PC-9 (cell line): ENCODE results near the gene AASDHPPT. TPM values are rescaled to one million over a fixed set of nuclear protein-coding genes. Genes with fewer than 3 reads are reported as not detected.

Source experiments
- BruUV-seq: library from RNA; stranded (reverse); fragments of 400-500 nt; replicated peaks from 2 replicates; lab custom pipeline; 2021; lab: Mats Ljungman, UMichigan
- CTCF ChIA-PET: fragments of 300-600 bp; sonication (Branson Sonifier 250); formaldehyde crosslinking; loops from one replicate; lab custom pipeline; 2022; ENCODE audit warnings: antibody characterized with exemption; lab: Charles Lee
- POLR2A ChIA-PET: fragments of 300-600 bp; sonication (Branson Sonifier 250); formaldehyde crosslinking; loops from one replicate; lab custom pipeline; 2022; ENCODE audit warnings: antibody characterized with exemption; ENCODE audit not compliant: unreplicated experiment; lab: Charles Lee
- DNase-seq, 2 experiments: peaks; one replicate each; pipeline versions ENCODE4 v3.0.0 to v3.0.0-alpha.2; 2015 to 2022; ENCODE audit warnings: mixed read lengths in 1 of 2
- H2AFZ ChIP-seq: fragments of 200-600 bp; sonication (generic); 2 replicates; pipeline ENCODE4 v1.8.1; 2017; ENCODE audit warnings: antibody characterized with exemption
- H3F3A ChIP-seq: fragments of 200-600 bp; sonication (generic); 2 replicates; pipeline ENCODE4 v1.8.1; 2017; ENCODE audit warnings: antibody characterized with exemption, mild to moderate bottlenecking, low read depth; ENCODE audit not compliant: insufficient read depth
- H3K27ac ChIP-seq: fragments of 200-600 bp; sonication (generic); 2 replicates; pipeline ENCODE4 v1.6.1; 2016; ENCODE audit warnings: mixed run types
- H3K27me3 ChIP-seq: fragments of 200-600 bp; sonication (generic); 2 replicates; pipeline ENCODE4 v1.6.1; 2016; ENCODE audit warnings: low read depth, mixed run types; ENCODE audit not compliant: insufficient read depth
- H3K36me3 ChIP-seq: fragments of 200-600 bp; sonication (generic); 2 replicates; pipeline ENCODE4 v1.6.1; 2016; ENCODE audit warnings: low read depth, mixed run types
- H3K4me1 ChIP-seq: fragments of 200-600 bp; sonication (generic); replicated peaks from 2 replicates; pipeline ENCODE4 v1.6.1; 2016; ENCODE audit warnings: mixed run types; ENCODE audit not compliant: insufficient read depth
- H3K4me2 ChIP-seq: fragments of 200-600 bp; sonication (generic); 2 replicates; pipeline ENCODE4 v1.6.1; 2017; ENCODE audit warnings: mixed run types
- H3K4me3 ChIP-seq: fragments of 200-600 bp; sonication (generic); 2 replicates; pipeline ENCODE4 v1.6.1; 2016; ENCODE audit warnings: mixed run types
- H3K79me2 ChIP-seq: fragments of 200-600 bp; sonication (generic); 2 replicates; pipeline ENCODE4 v1.6.1; 2017; ENCODE audit warnings: low read depth, mixed run types
- H3K9me2 ChIP-seq: fragments of 200-600 bp; sonication (generic); 2 replicates; pipeline ENCODE4 v1.8.1; 2017; ENCODE audit warnings: mild to moderate bottlenecking; ENCODE audit not compliant: insufficient read depth
- H3K9me3 ChIP-seq: fragments of 200-600 bp; sonication (generic); 2 replicates; pipeline ENCODE4 v1.8.1; 2016; ENCODE audit warnings: low read depth; ENCODE audit not compliant: insufficient read depth
- H4K20me1 ChIP-seq: fragments of 200-600 bp; sonication (generic); 2 replicates; pipeline ENCODE4 v1.8.1; 2017; ENCODE audit not compliant: insufficient read depth
- CTCF ChIP-seq: fragments of 200-600 bp; sonication (generic); conservative IDR thresholded peaks from 2 replicates; pipeline ENCODE4 v1.6.1; 2017; ENCODE audit warnings: mixed run types, antibody characterized with exemption, mild to moderate bottlenecking, moderate library complexity
- EZH2 ChIP-seq: fragments of 200-600 bp; sonication (generic); IDR thresholded peaks from 2 replicates; pipeline ENCODE4 v1.8.0; 2017; ENCODE audit warnings: antibody characterized with exemption, low read depth
- intact Hi-C: fragments of 100-400 bp; cut with micrococcal nuclease; formaldehyde crosslinking; loops from one replicate; pipeline ENCODE4 v1.10.0; 2022; ENCODE audit not compliant: unreplicated experiment
- total RNA-seq: library from RNA; stranded (reverse); gene quantifications from 2 replicates; pipeline ENCODE4 v1.2.3, GENCODE V29; 2021

The AASDHPPT gene
- total RNA-seq, 1 experiment from 2014 or later, result 31.4 TPM

DNA sequence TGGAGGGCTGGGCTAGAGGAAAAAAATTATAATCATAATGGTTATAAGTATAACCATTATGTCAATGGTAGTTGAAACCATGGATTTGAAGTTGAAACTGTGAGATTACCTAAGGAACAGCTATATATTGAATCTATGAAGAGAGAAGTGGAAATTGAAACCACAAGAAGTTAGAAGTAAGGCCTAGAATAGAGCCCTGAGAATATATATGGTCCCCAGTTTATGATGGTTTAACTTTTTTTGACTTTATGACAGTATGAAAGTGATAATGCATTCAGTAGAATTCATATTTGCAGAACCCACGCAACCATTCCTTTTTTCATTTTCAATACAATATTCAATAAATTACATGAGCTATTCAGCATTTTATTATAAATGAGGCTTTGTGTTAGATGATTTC, 15.0 kb downstream of the AASDHPPT start:
- H3K36me3 ChIP-seq, result peaks cover 63% of the 10 kb centered on the region
- TF ChIP-seq EZH2 (no peak), CTCF (no peak)
- DNase-seq, result no peak
- no TSS peak for BruUV-seq
- no peaks in the 10 kb centered on the region for H3K27me3 ChIP-seq
- H3K79me2 ChIP-seq, result peaks cover 44% of the 10 kb centered on the region
- CTCF ChIA-PET, result interaction anchor here (0.6 kb wide), 1 partner anchor 8 kb away, joined by 3 read pairs; no protein-coding TSS in a partner anchor
- H2AFZ ChIP-seq, result no peak overlapping the region
- no peaks in the 10 kb centered on the region for H3K9me2 ChIP-seq
- H3K4me3 ChIP-seq, result no peak overlapping the region
- H3F3A ChIP-seq, result no peaks in the 10 kb centered on the region; the same call in 1 of the 2 replicates
- intact Hi-C loops, result no loop called here
- H3K4me1 ChIP-seq, result peaks cover 3% of the 10 kb centered on the region; the same call in 1 of the 2 replicates
- no peak overlapping the region for H3K4me2 ChIP-seq
- H3K9me3 ChIP-seq, result no peaks in the 10 kb centered on the region
- POLR2A ChIA-PET, result interaction anchor here (0.6 kb wide), 1 partner anchor 15 kb away, joined by 5 read pairs; the partner anchor contains the start of gene KBTBD3
- no peak overlapping the region for H3K27ac ChIP-seq
- H4K20me1 ChIP-seq, result peaks cover 46% of the 10 kb centered on the region

- Histone ChIP-seq H3K27ac (no peak overlapping the region), H3F3A (no peaks in the 10 kb centered on the region; the same call in 1 of the 2 replicates), H3K79me2 (no peaks in the 10 kb centered on the region), H3K27me3 (no peaks in the 10 kb centered on the region), H4K20me1 (0 out of 2 replicates have a peak, but pooled peaks cover 3% of the 10 kb centered on the region), H3K4me3 (no peak overlapping the region), H3K36me3 (peaks cover 31% of the 10 kb centered on the region), H3K4me1 (no peaks in the 10 kb centered on the region), H3K9me2 (no peaks in the 10 kb centered on the region), H2AFZ (no peak overlapping the region), H3K9me3 (no peaks in the 10 kb centered on the region), H3K4me2 (no peak overlapping the region)
- TF ChIP-seq EZH2, result no peak
- TF ChIP-seq CTCF, result no peak
- POLR2A ChIA-PET, result no interaction called here
- CTCF ChIA-PET, result no interaction called here
- intact Hi-C loops, result no loop called here
- DNase-seq, result no peak
- no TSS peak for BruUV-seq
Observed at GRCh38 chr11:106098893-106099553, 21.6 kb downstream of the AASDHPPT start.

DNA sequence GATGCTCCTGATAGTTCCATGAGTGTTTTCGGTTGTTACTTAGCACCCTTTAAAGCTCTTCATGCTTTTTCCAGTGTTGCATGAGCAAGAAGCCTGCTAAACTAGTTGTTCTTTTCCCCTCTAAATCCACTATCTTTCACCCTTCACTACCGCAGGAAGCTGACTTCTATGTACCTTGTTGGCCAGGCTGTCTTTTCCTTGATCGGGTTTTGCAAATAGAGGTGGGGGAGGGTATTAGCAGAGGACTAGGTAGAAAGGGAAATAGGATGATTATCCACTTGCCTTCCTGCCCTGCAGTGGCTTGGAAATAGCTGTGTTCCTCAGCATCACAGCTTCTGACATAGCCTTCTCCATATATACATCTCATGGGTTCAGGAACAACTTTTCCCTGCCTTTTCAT, 23.9 kb downstream of the AASDHPPT start:
- Histone ChIP-seq H2AFZ (no peak overlapping the region), H3K4me1 (no peaks in the 10 kb centered on the region), H4K20me1 (no peaks in the 10 kb centered on the region), H3K36me3 (peaks cover 15% of the 10 kb centered on the region; the same call in 1 of the 2 replicates), H3K9me2 (no peaks in the 10 kb centered on the region), H3K4me2 (no peak overlapping the region), H3K27me3 (no peaks in the 10 kb centered on the region), H3F3A (no peaks in the 10 kb centered on the region; the same call in 1 of the 2 replicates), H3K79me2 (no peaks in the 10 kb centered on the region), H3K9me3 (no peaks in the 10 kb centered on the region), H3K4me3 (no peak overlapping the region), H3K27ac (no peak overlapping the region)
- ChIA-PET CTCF (no interaction called here), POLR2A (no interaction called here)
- no peak for TF ChIP-seq CTCF
- TF ChIP-seq EZH2, result no peak
- intact Hi-C loops, result no loop called here
- DNase-seq, result no peak
- BruUV-seq, result no TSS peak
